Uterus (tissue), 2 donors: ENCODE results near the gene MRPL14.

Source experiments
- CTCF ChIP-seq, 4 experiments: fragments of 200-600 bp in 2 of 4; fragments of 450-650 bp in 2 of 4; sonication (generic) in 2 of 4; IDR thresholded peaks; one replicate each; pipeline ENCODE4 v1.5.1; 2016 to 2019; ENCODE audit warnings: antibody characterized with exemption in 4 of 4, mild to moderate bottlenecking in 2 of 4, moderate library complexity in 1 of 4
- POLR2A ChIP-seq, 2 donors: fragments of 450-650 bp; IDR thresholded peaks; one replicate each; pipeline ENCODE4 v1.6.1; 2016; ENCODE audit warnings: antibody characterized with exemption in 2 of 2, mild to moderate bottlenecking in 1 of 2, moderate library complexity in 1 of 2

- TF ChIP-seq CTCF (IDR thresholded peaks at IDR 0.05): no peak
- TF ChIP-seq POLR2A (IDR thresholded peaks at IDR 0.05): no peak
Measured at GRCh38 chr6:44086931-44087574, 40.2 kb downstream of the MRPL14 start.
